ENCODE results near the gene BDH2. TPM values are rescaled to one million over a fixed set of nuclear protein-coding genes. Genes with fewer than 3 reads are reported as not detected.

The BDH2 gene
- total and polyA plus RNA-seq, 2 experiments from 2014 or later = 86.4 to 137 TPM

DNA sequence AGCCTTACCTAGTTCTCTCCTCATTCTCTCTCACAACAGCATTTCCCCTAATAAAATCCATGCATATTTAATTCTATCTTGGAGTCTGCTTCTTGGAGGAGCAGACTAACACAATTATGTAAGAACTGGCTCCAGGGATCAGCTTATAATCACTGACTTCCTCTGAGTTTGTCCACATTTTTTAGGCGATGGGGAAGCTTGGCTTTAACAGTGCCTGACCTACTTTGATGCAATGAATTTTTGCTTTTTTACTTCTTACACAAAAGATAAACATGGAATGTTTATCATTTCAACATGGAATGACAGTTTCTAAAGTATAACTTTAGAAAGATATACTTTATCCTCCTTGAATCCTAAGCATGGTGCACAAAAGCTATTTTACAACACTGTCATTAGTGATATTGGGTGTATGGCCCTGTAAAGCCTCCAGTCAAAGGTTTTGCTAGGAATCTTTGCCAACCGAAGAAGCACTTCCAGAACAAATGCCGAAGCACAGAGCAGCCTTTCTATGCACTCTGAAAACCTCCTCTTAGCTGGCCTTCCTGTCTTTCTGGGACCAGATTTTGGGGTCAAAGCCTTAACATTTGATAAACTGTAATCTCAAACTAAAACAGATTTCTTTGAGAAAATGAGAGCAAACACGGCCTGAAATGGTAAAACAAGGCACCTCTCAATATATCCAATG, 736 bp downstream of the BDH2 start:
- Histone ChIP-seq H3K4me3 (peak overlapping the region; percentile 64), H3K79me2 (peaks cover 44% of the 10 kb centered on the region), H3K9me2 (replicated peaks; ENCODE audit: insufficient read depth) (no peaks in the 10 kb centered on the region), H3K27ac (peak overlapping the region; percentile 79), H3K27me3 (no peaks in the 10 kb centered on the region), H2AFZ (peak overlapping the region; percentile 73), H3K4me2 (peak overlapping the region; percentile 78), H3K4me1 (ENCODE audit: insufficient read depth) (peaks cover 20% of the 10 kb centered on the region), H3K36me3 (replicated peaks; ENCODE audit: insufficient read depth, low read depth) (no peaks in the 10 kb centered on the region), H4K20me1 (ENCODE audit: insufficient read depth, poor library complexity, severe bottlenecking) (no peaks in the 10 kb centered on the region), H3K9me3 (ENCODE audit: low read depth) (no peaks in the 10 kb centered on the region)
- 13% methylated on average over 4 of the region's 4 CpGs for WGBS (ENCODE audit: low lambda C conversion rate, missing lambda C conversion rate)
- peak; percentile 10 for DNase-seq (ENCODE audit: low spot score)
- TF ChIP-seq EZH2phosphoT487 (IDR thresholded peaks at IDR 0.05; ENCODE audit: low read depth, severe bottlenecking, unreplicated experiment) = no peak
- no peak for TF ChIP-seq EZH2 (IDR thresholded peaks at IDR 0.05; ENCODE audit: borderline replicate concordance)
- TF ChIP-seq, protein P1, sequence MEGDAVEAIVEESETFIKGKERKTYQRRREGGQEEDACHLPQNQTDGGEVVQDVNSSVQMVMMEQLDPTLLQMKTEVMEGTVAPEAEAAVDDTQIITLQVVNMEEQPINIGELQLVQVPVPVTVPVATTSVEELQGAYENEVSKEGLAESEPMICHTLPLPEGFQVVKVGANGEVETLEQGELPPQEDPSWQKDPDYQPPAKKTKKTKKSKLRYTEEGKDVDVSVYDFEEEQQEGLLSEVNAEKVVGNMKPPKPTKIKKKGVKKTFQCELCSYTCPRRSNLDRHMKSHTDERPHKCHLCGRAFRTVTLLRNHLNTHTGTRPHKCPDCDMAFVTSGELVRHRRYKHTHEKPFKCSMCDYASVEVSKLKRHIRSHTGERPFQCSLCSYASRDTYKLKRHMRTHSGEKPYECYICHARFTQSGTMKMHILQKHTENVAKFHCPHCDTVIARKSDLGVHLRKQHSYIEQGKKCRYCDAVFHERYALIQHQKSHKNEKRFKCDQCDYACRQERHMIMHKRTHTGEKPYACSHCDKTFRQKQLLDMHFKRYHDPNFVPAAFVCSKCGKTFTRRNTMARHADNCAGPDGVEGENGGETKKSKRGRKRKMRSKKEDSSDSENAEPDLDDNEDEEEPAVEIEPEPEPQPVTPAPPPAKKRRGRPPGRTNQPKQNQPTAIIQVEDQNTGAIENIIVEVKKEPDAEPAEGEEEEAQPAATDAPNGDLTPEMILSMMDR (IDR thresholded peaks at IDR 0.05; ENCODE audit: poor library complexity) = no peak

DNA sequence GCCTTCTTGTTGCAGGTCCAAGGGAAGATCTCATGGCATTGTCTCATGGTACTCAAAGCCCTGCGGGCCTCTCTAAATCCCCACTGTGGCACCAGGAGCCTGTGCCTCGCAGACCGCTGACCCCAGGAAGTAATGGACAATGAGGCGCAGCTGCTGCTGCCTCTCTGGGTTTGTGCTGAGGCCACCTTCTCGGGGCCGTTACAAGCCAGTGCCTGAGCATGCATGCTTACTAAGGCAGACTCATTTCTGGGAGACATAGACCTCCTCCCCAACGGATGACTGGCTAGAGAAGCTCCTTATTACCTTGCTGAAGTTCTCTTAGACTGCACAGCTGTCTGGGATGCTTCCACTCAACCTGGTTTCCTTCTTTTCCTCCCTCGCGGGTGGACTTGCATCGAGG, 1.3 kb downstream of the BDH2 start:
- H3K4me1 ChIP-seq (ENCODE audit: insufficient read depth) = peaks cover 20% of the 10 kb centered on the region
- H3K9me2 ChIP-seq (replicated peaks; ENCODE audit: insufficient read depth) = no peaks in the 10 kb centered on the region
- no peaks in the 10 kb centered on the region for H4K20me1 ChIP-seq (ENCODE audit: insufficient read depth, poor library complexity, severe bottlenecking)
- H3K27me3 ChIP-seq = no peaks in the 10 kb centered on the region
- no peak for DNase-seq (ENCODE audit: low spot score)
- peak overlapping the region; percentile 64 for H3K4me3 ChIP-seq
- WGBS (ENCODE audit: low lambda C conversion rate, missing lambda C conversion rate) = 66% methylated on average over 10 of the region's 10 CpGs
- H2AFZ ChIP-seq = no peak overlapping the region
- H3K4me2 ChIP-seq = peak overlapping the region; percentile 78
- no peaks in the 10 kb centered on the region for H3K36me3 ChIP-seq (replicated peaks; ENCODE audit: insufficient read depth, low read depth)
- H3K79me2 ChIP-seq = peaks cover 44% of the 10 kb centered on the region
- no peaks in the 10 kb centered on the region for H3K9me3 ChIP-seq (ENCODE audit: low read depth)
- H3K27ac ChIP-seq = peak overlapping the region; percentile 79
- TF ChIP-seq EZH2 (IDR thresholded peaks at IDR 0.05; ENCODE audit: borderline replicate concordance) (no peak), EZH2phosphoT487 (IDR thresholded peaks at IDR 0.05; ENCODE audit: low read depth, severe bottlenecking, unreplicated experiment) (no peak)

DNA sequence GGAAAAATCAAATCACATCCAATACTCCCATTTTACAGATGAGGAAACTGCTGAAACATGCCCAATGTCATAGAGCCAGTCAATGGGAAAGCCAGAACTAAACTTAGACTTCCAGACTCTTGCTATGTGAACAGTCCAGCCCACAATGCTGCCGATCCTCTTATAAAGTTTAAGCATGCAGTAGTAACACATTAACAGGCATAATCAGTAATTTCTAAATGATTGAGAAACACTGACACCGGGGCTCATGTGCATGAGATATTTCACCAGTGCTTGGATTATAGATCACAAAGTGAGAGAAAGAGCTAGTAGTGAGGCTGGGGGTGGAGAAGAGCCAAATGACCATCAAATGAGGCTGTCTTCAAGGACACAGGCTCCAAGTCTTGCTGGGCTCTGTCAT, 2.5 kb downstream of the BDH2 start:
- WGBS (ENCODE audit: low lambda C conversion rate, missing lambda C conversion rate) = 61% methylated on average over 2 of the region's 2 CpGs
- no peak overlapping the region for H3K27ac ChIP-seq
- H3K9me3 ChIP-seq (ENCODE audit: low read depth) = no peaks in the 10 kb centered on the region
- no peaks in the 10 kb centered on the region for H4K20me1 ChIP-seq (ENCODE audit: insufficient read depth, poor library complexity, severe bottlenecking)
- H3K36me3 ChIP-seq (replicated peaks; ENCODE audit: insufficient read depth, low read depth) = no peaks in the 10 kb centered on the region
- H3K79me2 ChIP-seq = peaks cover 44% of the 10 kb centered on the region
- H3K4me2 ChIP-seq = peak overlapping the region; percentile 78
- no peak overlapping the region for H3K4me3 ChIP-seq
- no peaks in the 10 kb centered on the region for H3K27me3 ChIP-seq
- TF ChIP-seq, protein P1 (IDR thresholded peaks at IDR 0.05; ENCODE audit: poor library complexity) = no peak
- TF ChIP-seq EZH2 (IDR thresholded peaks at IDR 0.05; ENCODE audit: borderline replicate concordance) (no peak), EZH2phosphoT487 (IDR thresholded peaks at IDR 0.05; ENCODE audit: low read depth, severe bottlenecking, unreplicated experiment) (no peak)
- H3K9me2 ChIP-seq (replicated peaks; ENCODE audit: insufficient read depth) = no peaks in the 10 kb centered on the region
- H3K4me1 ChIP-seq (ENCODE audit: insufficient read depth) = peaks cover 20% of the 10 kb centered on the region
- no peak overlapping the region for H2AFZ ChIP-seq
- DNase-seq (ENCODE audit: low spot score) = peak; percentile 14

DNA sequence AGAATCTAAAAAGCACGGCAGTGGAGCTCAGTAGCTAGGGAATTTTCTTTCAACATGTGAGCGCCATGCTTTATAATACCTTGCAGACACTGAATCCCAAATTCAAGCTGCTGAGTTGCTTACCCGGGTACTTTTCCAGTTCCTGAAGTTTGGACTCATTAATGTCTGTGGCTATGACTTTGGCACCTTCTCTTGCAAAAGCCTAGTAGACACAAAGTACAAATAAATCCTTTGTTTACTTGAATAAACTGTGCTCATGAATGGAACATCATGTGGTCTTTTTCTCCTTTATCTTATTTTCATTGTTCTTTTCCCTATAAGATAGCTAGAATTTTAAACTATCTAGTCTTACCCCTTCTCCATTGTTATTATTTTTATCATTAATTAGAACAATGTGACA, 4.6 kb downstream of the BDH2 start:
- no peak for DNase-seq (ENCODE audit: low spot score)
- Histone ChIP-seq H3K27ac (no peak overlapping the region), H3K79me2 (peaks cover 44% of the 10 kb centered on the region), H3K4me3 (no peak overlapping the region), H3K27me3 (no peaks in the 10 kb centered on the region), H3K36me3 (replicated peaks; ENCODE audit: insufficient read depth, low read depth) (no peaks in the 10 kb centered on the region), H2AFZ (no peak overlapping the region), H3K9me3 (ENCODE audit: low read depth) (no peaks in the 10 kb centered on the region), H3K4me2 (no peak overlapping the region), H3K4me1 (ENCODE audit: insufficient read depth) (peaks cover 20% of the 10 kb centered on the region), H3K9me2 (replicated peaks; ENCODE audit: insufficient read depth) (no peaks in the 10 kb centered on the region), H4K20me1 (ENCODE audit: insufficient read depth, poor library complexity, severe bottlenecking) (no peaks in the 10 kb centered on the region)
- no peak for TF ChIP-seq EZH2 (IDR thresholded peaks at IDR 0.05; ENCODE audit: borderline replicate concordance)
- no peak for TF ChIP-seq EZH2phosphoT487 (IDR thresholded peaks at IDR 0.05; ENCODE audit: low read depth, severe bottlenecking, unreplicated experiment)
- TF ChIP-seq, protein P1 (IDR thresholded peaks at IDR 0.05; ENCODE audit: poor library complexity) = no peak
- WGBS (ENCODE audit: low lambda C conversion rate, missing lambda C conversion rate) = 83% methylated on average over 3 of the region's 3 CpGs
